Embryonic facial prominence (tissue), 1 donor: Measurements from ENCODE around the gene SCML1.
"Not testable (repeated sequence)": the region's sequence is repeated elsewhere in the genome, so short reads cannot be mapped to it uniquely, and the experiment has no call there.

ENCODE experiments used
- DNase-seq: peaks from one replicate; pipeline ENCODE4 v3.0.0-alpha.2; 2016; ENCODE audit errors: extremely low spot score

The SCML1 gene

DNA sequence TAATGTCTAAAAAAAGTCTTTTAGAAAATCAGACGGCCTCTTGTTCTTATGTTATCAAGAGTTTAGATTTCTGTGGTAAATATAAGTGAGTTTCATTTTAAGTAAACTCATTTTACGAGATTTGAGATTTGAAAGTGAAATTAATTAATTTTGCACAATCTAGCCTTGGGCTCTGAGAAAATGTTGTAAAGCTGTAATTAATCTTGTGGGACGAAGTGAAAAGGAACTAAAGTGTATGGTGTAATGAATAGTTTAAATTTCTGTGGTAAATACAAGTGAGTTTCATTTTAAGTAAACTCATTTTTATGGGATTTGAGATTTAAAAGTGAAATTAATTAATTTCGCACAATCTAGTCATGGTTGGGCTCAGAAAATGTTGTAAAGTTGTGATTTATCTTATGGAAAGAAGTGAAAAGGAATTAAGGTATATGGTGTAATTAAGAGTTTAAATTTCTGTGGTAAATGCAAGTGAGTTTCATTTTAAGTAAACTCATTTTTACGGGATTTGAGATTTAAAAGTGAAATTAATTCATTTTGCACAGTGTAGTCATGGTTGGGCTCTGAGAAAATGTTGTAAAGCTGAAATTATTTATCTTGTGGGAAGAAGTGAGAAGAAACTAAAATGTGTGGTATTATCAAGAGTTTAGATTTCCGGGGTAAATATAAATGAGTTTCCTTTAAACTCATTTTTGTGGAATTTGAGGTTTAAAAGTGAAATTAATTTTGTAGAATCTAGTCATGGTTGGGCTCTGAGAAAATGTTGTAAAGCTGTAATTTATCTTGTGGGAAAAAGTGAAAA, 1.6 kb downstream of the SCML1 start:
- DNase-seq: no peak

DNA sequence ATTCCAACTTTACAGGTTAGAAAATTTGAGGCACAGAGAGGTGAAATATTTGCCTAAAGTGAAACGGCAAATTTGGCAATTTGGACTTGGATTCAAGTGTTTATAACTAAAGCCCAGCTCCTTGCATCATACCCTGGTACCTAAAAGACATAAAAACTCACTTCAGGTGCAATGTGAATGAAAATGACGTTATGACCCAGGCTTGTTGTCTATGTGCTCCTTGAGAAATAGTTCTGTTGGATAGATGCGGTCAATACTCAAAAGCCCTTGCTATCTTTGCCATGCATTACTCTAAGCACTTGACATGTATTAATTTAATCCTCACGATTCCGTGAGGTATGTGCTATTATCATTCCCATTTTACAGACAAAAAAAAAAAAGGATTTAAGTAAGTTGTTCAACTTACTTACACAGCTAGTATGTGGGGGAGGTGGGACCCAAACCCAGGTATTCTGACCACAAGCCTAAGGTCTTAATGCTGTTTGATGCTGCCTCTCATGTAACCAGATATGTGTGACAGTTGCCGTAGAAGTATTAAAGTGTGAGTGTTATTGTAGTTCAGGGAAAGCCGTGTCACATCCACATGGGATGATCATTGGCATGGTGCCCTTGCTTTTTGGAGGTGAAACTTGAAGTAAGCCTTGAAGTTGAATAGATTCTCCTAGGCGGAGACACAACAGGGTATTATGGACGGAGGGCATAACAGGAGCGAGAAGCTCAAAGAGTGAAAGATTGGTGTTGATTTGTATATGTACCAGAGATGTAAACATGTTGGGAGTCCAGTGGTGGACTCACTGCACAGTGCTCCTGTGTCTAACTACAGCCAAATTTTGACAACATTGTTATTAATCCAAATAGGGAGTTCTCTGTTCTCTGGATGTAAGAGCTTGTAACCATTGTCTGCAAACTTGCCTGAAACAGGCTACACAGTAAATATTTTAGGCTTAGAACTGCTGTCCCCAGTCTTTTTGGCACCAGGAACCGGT, 3.1 kb downstream of the SCML1 start:
- DNase-seq: no peak

DNA sequence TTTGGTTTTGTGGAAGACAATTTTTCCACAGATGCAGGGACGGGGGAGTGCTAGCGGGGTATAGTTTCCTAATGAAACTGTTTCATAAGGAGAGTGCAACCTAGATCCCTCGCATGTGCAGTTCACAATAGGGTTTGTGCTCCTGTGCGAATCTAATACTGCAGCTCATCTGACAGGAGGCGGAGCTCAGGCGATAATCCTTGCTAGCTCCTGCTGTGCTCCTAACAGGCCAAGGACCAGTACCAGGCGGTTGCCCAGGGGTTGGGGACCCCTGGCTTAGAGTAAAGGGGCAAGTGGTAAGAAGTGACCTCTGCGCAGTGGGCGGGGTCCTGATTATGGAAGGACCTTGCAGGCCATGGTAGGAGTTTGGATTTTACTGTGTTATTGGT, 3.8 kb downstream of the SCML1 start:
- no peak for DNase-seq

DNA sequence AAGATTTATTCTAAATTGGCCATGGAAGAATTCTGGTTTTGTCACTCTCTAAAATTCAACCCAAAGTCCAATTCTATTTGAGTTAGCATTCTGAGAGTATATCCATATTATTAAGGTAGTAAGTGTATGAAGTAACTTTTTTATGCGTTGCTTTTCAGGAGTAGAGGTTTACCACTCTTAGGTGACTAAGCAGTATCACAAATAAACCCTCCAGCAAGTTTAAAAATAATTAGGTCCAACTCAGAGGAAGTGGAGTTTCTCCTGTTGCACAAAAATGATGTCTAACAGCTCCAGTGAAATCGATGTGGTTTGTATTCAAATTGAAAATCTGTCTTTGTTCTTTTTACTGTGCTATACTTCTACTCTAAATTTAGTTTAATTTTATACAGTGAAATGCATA, 6.6 kb downstream of the SCML1 start:
- DNase-seq: no peak

DNA sequence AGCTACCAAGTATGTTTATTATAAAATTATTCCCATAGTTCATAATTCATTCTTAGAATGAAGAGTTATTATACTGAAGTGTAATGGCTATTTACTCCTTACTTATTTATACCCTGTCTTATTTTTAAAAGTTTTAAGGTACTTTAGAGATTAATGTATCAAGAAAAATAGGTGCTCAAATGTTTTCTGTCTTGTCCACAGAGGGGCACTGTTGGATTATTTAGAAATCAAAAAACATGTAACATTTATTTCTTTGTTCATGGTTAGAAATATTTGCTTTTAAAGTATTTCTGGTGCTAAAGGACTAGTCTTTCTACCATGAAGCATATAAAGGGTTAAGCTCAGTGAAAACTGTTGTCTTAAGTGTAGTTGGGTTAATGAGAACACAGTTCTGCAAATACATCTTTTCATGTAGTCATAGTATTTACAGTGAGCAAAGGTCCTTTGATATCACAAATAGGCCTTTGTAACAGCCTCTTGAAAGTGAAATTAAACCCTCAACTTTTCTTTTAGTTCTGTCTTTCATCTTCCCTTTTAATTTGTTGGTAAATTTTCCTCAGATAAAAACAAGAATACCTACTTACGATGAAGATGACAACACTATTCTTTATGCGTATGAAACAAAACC, 7.7 kb downstream of the SCML1 start:
- DNase-seq: no peak

DNA sequence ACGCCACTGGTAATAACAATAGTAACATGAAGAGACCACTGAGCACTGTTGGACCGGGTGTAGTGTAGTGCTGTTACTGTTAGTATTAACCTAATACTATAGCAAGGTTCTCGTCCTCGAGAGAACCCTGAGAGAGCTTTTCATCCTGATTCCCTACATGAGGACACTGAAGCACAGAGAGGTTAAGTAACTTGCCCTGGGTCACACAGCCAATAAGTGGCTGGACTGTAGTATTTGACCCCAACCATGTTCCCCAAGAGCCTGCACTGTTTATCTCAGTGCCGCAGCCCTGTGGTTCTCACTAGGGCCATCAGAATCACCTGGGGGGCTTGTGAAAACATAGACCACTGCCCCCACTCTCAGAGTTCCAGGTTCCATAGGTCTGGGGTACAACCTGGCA, 10.4 kb downstream of the SCML1 start:
- no peak for DNase-seq

DNA sequence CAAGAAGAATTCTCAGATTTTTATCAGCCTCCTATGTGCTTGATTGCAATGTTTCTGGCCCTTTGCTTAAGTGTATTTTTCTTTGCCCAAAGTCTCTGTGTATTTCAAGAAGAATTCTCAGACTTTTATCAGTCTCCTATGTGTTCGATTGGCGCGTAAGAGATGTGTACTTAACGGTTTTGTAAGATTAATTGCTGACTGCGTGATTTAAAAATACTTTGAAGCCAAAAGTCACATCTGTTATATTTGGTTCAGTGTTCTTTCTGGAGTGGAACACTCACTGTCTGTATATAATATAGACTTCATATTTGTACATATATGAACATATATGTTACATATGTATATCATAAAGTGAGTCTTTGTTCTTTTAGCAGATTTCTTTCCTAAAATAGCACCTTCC, 11.4 kb downstream of the SCML1 start:
- no peak for DNase-seq

DNA sequence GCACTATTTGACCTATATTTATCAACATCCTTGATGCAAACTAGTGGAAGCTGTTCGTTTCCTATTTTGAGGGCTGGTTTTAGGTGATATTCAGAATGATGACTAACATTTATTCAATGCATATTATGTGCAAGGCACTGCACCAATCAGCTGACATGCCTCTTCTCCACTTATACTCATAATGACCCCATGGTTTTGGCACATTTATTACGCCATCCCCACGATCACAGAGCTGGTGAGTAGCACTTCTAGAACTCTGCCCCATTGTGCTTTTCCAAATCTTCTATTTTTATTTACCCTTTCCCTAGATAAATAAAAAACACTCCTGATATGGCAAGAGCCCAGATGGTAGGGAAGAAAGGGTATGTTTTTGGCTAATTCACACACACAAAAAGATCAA, 13.1 kb downstream of the SCML1 start:
- DNase-seq: no peak

DNA sequence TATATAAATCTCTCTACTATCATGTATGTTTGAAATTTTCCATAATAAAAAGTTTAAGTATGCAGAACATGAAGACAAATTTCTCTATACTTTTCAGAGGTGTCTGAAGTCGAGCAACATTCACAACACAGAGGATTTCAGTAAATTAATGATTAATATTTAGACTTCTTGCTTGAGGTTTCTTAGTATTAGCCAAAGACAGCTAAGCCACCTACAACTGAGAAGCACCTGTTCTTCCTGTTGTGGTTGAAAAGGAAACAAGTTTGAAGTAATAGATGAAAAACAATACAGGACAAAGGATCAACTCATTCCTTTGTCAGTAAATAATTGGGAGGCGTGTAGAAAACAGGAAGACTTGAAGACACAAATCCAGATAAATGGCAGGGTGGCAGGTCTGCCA, 21.1 kb downstream of the SCML1 start:
- DNase-seq: no peak

DNA sequence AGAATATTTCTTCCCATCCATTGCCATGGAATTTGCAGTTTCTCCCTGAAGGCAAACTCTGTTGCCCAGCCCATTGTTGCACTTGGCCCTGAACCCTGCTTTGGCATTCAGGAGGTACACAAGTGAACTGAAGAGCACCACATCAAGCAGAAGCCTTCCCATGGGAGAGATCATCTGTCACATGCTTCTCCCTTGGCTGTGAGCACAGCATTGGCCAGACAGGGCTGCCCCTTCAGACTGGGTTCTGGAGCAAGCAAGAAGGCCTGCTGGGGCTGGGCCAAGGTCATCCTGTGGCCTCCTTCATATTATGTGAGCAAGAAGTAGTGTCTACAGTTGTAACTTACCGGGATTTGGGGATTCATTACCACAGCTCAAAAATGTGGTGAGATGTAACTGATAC, 22.7 kb downstream of the SCML1 start:
- no peak for DNase-seq

DNA sequence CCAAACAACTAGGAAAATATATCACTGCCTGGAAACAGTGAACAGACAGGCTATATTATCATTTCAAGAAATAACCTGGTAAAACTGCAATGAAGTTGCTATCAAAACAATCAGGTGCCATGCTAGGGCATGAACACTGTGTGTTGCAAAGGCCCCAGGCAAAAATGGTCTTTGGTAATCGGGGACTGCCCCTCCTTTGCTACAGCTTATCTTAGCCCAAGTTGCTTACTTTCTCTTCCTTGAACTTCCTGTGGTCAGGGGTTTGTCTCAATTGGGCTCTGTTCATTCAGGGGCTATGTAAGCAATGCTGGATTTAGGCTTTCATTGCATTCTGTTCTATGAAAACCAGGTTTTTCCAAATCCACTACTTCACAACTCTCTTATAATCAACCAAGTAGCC, 30.4 kb downstream of the SCML1 start:
- no peak for DNase-seq

DNA sequence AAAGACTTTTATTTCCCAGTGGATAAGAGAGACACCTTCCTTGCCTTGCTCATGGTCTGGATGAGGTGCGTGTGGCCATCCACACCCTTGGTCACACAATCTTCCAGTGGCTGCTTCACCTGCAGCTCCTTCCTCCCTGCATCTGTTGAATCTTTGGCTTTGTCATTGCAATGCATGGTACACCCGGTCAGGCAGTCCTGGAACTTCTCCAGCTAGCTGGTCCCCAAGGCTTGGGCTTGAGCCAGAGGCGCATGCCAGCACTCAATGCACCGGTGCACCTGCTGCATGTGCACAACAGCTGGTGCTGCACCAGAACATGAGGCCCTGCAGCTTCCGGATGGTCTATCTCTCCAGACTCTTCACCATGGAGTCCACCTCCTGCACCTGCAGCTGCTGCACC, 31.7 kb downstream of the SCML1 start:
- DNase-seq: no peak

DNA sequence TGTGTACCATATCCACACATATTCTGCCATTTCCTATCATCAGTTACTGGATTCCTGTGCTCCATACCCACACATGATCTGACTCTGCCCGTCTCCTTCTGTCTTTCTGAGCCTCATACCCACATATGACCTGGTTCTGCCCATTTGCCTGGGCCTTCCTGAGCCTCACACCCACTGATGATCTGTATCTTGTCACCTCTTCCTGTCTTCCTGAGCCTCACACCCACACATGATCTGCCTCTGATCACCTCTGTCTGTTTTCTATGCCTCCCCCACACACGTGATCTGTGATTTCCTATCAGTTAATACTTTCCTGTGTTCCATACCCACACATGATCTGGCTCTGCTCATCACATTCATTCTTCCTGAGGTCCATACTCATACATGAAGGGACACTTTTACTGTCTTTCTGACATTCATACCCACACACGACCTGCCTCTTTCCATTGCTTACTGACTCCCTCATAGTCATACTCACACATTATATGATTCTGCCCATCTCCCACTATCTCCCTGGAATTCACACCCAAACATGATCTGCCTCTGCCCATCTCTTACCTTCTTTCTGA, 32.5 kb downstream of the SCML1 start:
- no peak for DNase-seq

DNA sequence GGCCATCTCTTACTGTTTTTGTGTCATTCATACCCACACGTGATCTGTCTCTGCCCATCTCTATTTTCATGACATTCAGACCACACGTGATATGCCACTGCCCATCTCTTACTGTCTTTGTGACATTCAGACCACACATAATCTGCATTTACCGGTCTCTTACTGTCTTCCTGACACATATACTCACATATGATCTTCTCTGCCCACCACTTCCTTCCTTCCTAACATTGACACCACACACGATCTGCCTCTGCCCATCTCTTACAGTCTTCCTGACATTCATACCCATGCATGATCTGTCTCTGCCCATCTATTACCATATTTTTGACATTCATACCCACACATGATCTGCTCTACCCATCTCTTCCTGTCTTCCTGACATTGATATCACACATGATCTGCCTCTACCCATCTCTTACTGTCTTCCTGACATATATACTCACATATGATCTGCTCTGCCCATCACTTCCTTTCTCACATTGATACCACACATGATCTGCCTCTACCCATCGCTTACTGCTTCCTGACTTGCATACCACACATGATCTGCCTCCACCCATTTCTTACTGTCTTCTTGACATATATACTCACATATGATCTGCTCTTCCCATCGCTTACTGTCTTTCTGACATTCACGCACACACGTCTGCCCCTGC, 36.1 kb downstream of the SCML1 start:
- DNase-seq: no peak

DNA sequence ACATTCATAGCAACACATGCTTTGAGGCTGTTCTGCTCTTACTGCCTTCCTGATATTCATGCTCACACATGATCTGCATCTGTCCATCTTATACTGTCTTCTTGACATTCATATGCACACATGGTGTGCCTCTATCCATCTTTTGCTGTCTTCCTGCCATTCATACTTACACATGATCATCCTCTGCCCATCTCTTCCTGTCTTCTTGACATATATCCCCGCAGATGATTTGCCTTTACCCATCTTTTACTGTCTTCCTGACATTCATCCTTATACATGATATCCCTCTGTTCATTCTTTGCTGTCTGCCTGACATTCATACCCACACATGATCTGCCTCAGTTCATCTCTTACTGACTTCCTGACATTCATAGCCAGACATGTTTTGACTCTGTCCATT, 36.8 kb downstream of the SCML1 start:
- no peak for DNase-seq

DNA sequence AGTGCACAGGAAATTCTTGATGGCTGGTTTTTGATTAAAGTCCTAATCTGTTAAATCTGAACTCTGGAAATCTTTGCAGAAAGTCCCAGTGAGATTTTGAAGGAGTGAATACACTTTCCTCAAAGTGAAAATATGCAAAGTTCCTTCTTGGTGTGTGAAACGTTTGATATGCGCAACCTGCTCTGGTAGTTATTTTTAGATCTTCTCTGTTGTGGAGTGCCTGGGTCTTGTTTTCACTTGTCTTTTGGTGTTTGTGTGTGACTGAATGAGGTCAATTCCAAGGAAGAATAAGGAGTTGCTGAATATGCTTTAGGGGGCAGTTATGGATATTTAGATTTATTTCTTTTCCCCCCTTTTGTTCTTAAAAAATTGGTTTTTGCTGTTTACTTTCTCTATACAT, 41.7 kb downstream of the SCML1 start:
- no peak for DNase-seq

DNA sequence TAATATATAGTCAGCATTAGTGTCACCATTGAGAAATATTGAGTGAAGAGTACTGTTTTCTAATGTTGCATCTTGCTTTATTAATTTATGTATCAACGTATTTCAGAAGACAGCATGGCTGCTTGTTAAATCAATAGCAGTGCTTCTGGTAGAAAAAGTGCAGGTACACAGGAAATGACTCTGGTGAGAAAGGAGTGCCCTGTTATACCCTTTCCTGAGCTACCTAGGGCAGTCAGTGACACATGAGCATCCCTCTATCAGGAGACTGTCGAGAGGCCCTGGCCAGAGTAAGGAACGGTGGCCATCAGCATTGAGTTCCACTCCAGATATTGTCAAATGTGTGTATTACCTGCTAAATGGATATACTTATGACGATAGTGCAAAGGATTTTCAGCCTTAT, 42.1 kb downstream of the SCML1 start:
- no peak for DNase-seq

DNA sequence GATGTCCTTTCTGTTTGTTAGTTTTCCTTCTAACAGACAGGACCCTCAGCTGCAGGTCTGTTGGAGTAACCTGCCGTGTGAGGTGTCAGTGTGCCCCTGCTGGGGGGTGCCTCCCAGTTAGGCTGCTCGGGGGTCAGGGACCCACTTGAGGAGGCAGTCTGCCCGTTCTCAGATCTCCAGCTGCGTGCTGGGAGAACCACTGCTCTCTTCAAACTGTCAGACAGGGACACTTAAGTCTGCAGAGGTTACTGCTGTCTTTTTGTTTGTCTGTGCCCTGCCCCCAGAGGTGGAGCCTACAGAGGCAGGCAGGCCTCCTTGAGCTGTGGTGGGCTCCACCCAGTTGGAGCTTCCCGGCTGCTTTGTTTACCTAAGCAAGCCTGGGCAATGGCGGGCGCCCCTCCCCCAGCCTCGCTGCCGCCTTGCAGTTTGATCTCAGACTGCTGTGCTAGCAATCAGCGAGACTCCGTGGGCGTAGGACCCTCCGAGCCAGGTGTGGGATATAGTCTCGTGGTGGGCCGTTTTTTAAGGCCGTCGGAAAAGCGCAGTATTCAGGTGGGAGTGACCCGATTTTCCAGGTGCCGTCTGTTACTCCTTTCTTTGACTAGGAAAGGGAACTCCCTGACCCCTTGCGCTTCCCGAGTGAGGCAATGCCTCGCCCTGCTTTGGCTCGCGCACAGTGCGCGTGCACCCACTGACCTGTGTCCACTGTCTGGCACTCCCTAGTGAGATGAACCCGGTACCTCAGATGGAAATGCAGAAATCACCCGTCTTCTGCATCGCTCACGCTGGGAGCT, 49.5 kb downstream of the SCML1 start:
- not testable (repeated sequence) for DNase-seq

DNA sequence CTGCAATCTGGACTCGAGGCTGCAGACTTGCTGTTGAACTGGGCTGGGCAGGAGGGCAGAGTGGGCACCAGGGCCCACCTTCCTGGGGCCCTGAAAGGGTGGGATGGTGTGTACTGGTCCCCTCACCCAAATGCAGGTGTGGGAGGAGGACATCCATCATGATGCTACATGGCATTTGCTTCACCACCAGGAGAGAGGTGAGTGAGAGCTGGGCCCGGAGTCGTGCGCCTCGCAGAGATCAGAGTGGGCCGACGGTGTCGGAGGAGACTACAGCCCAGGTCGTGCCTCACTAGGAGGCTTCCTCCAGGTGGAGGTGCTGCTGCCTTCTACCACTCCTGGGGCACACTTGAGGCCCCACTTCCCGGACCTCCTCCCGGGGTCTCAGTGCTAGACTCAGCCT, 50.3 kb downstream of the SCML1 start:
- no peak for DNase-seq

DNA sequence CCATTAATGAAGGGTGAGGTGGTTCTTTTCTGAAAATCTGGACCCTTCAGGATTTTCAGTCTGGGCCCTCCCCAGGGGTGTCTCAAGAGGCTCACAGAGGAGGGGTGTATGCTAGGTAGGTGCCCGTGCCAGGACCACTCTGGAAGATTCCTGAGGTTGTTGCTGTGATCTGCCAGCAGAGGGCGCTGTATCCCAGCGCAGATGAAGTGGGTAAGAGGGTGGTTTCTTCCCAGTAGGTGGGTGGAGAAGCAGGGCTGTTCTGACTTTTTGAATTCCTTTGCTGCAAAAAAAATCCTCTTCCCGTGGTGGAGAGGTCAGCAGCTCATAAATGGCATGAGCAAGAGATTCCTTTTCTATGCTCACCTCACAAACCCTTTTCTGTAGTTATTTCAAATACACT, 51.1 kb downstream of the SCML1 start:
- DNase-seq: no peak
